GM19372 (cell line): Measurements from ENCODE around the gene PGM1.

Experiments used
- ATAC-seq: cut with Tn5 transposase; IDR thresholded peaks from one replicate; pipeline ENCODE4 v1.9.1; 2021; ENCODE audit warnings: mild to moderate bottlenecking, low read depth, moderate library complexity; ENCODE audit not compliant: unreplicated experiment

The PGM1 gene

GRCh38 chr1:63662841-63663240 is 69.6 kb downstream of the PGM1 start:
- ATAC-seq: no peak

GRCh38 chr1:63663301-63663700 is 70.1 kb downstream of the PGM1 start:
- ATAC-seq: no peak

GRCh38 chr1:63663873-63664272 is 70.7 kb downstream of the PGM1 start:
- no peak for ATAC-seq

- ATAC-seq: no peak
Observed at GRCh38 chr1:63664742-63665141, 71.5 kb downstream of the PGM1 start.

GRCh38 chr1:63665410-63665809 is 72.2 kb downstream of the PGM1 start:
- no peak for ATAC-seq

- no peak for ATAC-seq
Observed at GRCh38 chr1:63665824-63666223, 72.6 kb downstream of the PGM1 start.

GRCh38 chr1:63668298-63668697 is 75.1 kb downstream of the PGM1 start:
- no peak for ATAC-seq

GRCh38 chr1:63669151-63669961 is 76.1 kb downstream of the PGM1 start:
- ATAC-seq: no peak

GRCh38 chr1:63670164-63670563 is 77.0 kb downstream of the PGM1 start:
- ATAC-seq: no peak

- ATAC-seq: no peak
Observed at GRCh38 chr1:63671514-63671913, 78.3 kb downstream of the PGM1 start.

- peak; percentile 64 for ATAC-seq
Observed at GRCh38 chr1:63674238-63674864, 81.1 kb downstream of the PGM1 start.

- ATAC-seq: no peak
Observed at GRCh38 chr1:63674865-63675419, 81.7 kb downstream of the PGM1 start.

- no peak for ATAC-seq
Observed at GRCh38 chr1:63675420-63675931, 82.3 kb downstream of the PGM1 start.

- ATAC-seq: no peak
Observed at GRCh38 chr1:63677497-63677896, 84.3 kb downstream of the PGM1 start.

- no peak for ATAC-seq
Observed at GRCh38 chr1:63678200-63678599, 85.0 kb downstream of the PGM1 start.

GRCh38 chr1:63679076-63679475 is 85.9 kb downstream of the PGM1 start:
- no peak for ATAC-seq

- ATAC-seq: no peak
Observed at GRCh38 chr1:63679589-63679988, 86.4 kb downstream of the PGM1 start.

- ATAC-seq: no peak
Observed at GRCh38 chr1:63682936-63683335, 89.7 kb downstream of the PGM1 start.

GRCh38 chr1:63683759-63684158 is 90.5 kb downstream of the PGM1 start:
- ATAC-seq: no peak

- ATAC-seq: no peak
Observed at GRCh38 chr1:63686696-63687095, 93.5 kb downstream of the PGM1 start.

GRCh38 chr1:63688302-63688890 is 95.2 kb downstream of the PGM1 start:
- no peak for ATAC-seq
